GM12874 (cell line): ENCODE results near the gene MTMR1.

Source experiments
- CTCF ChIP-seq: IDR thresholded peaks from 2 replicates; pipeline ENCODE4 v1.5.1; 2011; ENCODE audit warnings: low read depth, mild to moderate bottlenecking, control low read depth, low read length, moderate library complexity; ENCODE audit not compliant: insufficient read depth

The MTMR1 gene

DNA sequence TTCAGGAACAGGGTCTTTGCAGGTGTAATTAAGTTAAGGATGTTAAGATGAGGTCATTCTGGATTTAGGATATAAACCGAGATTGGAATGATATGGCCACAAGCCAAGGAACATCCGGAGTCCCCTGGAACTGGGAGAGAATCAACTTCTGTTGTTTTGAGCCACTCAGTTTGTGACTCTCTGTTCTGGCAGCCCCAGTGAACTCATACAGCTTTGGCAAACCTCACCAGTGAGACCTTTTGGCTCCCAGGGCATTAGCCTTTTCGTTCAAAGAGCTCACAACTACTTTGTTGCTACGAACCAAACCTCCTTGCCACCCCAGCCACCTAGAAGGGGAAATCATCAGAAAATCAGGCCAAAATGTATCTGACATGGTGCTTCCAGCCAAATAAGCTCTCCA lies 80.4 kb downstream of the MTMR1 start:
- TF ChIP-seq CTCF: no peak

DNA sequence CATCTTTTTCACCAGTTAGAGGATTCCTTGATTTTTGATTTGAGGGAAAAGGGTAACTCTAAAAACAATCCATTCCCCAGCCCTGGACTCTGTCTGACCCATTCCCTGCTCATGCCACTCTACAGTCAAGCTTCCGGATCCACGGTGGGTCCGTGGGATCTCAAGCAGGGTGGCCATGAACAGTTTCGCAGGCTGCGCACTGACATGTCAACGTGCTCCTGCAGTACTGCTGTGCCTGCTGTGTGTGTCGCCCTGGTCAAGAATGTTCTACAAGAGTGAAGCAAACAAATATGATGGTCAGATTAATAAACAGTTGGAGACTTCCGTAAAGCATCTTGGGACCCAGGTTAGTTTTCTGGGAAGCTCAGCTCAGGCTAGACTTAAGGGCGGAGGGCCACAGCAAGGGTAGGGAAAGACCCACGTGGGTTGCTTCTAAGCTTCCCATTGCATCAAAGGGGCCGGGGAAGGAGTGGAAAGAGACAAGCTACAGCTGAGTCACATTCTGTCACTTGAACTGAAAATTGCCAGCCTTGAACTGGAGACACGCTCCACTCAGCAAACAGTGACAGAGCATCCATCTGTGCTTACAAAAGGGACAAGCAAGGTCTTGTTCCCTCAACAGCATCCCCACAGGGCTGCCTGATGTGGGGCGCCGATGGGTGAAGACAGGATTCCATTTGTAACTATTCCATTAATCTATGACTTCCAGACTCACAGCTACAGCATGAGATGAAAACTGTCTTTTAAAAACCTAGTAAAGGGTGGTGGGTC lies 81.8 kb downstream of the MTMR1 start:
- TF ChIP-seq CTCF: no peak

DNA sequence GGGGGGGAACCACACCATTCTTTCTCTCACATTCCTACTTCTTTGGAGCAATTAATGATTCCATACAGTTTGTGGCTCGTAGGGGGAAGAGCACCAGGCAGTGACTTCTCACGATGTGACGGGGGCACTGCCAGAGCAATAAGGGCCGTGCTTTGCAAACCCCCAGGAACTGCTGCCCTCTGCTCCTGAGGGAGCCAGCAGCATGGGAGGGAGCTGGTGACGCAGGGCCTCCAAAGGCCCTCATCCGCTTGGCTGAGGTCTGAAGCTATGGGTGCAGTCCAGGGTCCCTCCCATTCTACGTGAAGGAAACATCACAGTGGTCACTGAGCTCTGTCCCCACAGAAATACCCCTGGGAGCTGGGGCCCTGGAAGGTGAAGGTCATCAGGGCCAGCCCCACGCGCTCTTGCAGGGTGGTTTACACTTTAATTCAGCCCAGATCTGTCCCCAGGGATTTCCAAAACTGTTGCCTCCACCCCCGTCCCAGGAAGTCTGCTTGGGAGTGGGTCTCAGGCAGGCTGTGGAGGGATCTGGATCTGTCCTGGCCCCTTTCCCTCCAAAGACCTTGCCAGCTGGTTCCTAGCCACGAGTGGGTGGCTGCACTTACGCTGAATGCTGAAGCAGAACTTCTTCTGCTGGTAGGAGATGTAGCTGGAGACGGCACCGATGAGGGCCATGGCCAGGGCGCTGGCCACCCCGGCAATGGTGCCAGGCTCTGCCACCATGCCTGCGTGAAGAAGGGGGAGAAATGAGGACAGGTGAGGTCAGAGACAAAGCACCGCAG lies 82.6 kb downstream of the MTMR1 start:
- TF ChIP-seq CTCF: no peak

GRCh38 chrX:150777328-150777992 lies 84.3 kb downstream of the MTMR1 start:
- no peak for TF ChIP-seq CTCF

DNA sequence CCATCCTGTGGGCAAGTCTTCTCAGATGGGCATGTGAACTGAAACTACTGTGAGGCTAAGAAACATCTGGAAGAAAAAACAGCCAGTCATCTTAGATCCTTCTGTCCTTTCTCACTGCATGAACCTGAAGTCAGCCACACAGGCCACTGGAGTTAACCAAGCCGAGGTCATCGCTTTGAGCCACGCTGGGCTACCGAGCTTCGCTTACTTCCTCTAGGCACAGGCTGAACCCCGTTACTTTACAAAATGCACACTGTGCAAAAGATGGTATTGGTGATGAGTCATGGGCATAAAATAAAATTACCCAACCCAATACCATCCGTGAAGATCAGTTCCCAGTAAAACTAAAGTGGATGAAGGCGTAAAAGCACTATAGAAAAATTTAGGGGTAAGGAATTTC lies 86.2 kb downstream of the MTMR1 start:
- no peak for TF ChIP-seq CTCF

DNA sequence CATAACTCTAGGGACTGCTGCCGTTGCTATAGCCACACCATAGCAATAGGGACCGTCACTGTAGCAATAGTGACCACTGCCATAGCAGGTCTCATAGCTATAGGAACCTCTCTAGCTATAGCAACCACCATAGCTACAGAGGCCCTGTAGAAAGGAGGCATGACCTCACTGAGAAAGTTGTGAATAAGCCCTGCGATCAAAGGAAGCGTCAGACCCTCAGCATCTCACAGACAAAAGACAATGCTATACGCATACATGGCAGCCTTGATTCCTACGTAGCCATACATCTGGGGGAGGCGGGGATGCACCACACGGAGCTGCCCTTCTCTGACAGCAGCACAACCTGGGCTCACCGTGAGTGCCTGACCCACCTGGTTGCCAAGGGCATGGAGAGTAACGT lies 88.5 kb downstream of the MTMR1 start:
- no peak for TF ChIP-seq CTCF

- TF ChIP-seq CTCF: no peak
These were observed 96.8 kb downstream of the MTMR1 start for GRCh38 chrX:150790021-150790420.
